ENCODE results near the gene ABHD16A.
"Not testable (repeated sequence)": the region's sequence is repeated elsewhere in the genome, so short reads cannot be mapped to it uniquely, and the experiment has no call there.

ABHD16A gene

DNA sequence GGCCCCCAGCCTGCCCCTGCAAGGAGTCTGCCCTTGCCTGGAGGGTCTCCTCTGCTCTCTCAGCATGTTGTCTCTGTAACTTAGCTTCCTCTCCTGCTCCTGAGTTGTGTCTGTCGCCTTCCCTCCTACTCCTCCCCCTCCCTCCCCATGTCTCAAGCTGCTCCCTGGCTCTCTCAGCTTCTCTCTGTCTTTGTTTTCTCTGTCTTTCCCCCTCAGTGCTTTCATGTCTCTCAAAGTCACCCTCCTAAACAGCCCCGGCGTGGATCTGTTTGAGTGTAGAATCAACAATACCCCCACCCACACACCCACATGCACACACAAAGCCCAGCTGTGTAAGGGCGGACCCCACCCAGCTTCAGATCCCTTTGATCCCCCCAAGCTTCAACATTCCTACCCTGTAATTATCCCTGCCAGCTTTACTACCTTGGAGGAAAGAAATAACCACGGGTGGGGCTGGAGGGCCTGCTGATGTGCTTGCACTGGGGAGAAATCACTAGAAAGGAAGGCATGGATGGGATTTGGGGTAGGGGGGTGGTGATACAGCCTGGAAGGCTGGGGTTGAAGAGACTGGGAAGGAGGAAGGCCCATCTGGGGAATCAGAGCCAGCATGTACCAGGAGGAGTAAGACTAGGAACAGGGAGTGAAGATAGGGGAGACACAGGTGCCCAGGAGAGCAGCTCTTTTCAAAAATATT lies 11.0 kb upstream of the ABHD16A start:
- DNase-seq, result no peak

DNA sequence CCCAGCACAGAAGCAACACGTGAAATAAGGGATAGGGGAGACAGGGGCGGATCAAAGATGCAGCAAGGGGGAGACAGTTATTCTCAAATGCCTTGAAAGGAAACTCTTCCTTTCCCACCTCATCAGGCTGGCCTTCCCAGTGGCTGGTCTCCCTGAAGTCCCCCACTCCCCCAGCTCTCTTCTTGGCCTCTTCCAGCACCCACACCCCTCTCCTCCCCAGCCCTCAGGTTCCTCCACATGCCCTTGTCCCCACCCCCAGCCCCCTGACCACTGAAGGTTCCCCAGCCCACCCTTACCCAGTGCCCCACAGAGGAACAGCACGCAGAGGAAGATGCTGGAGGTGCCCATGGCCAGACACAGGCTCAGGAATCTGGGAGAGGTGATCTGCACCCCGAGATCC lies 10.3 kb upstream of the ABHD16A start:
- DNase-seq, result no peak

DNA sequence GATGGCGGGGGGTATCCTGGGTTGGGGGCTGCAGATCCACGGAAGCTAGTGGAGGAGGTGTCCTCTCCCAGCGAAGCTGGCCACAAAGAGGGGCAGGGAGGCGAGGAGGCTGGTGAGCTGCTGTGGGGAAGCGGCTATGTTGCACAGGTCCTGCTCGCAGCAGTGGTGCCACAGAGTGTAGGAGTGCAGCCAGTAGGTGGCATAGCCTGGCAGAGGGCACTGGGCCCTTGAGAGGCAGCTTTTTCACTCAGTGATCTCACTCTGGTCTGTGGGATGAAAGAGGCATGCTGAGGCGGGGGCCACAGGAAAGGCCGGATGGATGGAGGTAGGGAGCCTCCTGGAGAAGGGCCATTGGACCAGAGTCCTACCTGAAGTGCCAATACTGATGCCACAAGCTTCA lies 9.2 kb upstream of the ABHD16A start:
- no peak for DNase-seq

DNA sequence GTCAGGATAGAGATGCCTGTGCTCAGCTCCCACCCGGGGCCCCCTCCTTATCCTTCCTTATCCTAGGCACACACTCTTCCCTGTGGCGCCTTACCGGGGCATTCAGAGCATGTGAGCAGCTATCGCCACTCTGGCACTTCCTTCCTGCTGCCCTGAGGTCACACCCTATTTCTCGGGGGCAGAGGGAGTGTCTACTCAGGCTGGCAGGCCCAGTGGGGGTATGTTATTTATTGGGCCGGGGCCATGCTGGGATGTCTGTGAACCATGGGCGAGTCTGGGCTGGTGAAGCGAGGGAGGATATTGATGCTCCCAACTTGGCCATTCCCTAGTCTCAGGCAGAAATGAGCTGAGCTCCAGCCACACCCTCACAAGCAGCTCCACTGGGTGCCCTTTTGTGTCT lies 8.1 kb upstream of the ABHD16A start:
- no peak for DNase-seq

DNA sequence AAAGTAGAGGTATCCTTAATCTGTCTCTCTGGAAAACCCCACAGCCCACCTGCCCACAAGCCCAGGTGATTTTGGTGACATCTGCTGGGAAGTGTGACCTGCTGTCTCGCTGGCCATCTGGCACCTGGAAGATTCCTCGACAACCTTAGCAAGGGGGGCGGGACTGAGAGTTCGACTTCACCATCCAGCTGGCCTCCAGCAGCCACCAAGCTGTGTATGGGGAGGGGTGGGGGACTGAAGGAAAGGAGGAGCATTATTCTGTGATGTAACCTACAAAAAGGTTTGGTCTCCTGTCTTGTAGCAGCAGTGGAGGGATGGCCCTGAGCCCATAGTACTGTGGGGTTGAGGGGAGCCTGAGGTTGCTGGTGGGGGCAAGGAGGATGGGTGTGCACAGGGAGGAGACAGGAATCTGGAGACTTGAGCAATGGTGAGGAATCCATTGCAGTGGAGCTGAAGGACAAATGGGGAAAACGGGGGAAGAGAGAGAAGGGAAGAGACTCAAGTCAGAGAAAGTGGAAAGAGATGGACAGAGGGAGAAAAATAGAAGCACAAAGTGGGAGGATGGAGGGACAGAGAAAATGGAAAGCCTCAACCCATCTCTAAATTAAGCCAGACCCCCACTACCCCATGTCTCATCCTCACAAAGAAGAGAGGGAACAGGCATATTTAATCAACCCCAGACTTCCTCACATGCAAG lies 7.5 kb upstream of the ABHD16A start:
- no peak for DNase-seq

DNA sequence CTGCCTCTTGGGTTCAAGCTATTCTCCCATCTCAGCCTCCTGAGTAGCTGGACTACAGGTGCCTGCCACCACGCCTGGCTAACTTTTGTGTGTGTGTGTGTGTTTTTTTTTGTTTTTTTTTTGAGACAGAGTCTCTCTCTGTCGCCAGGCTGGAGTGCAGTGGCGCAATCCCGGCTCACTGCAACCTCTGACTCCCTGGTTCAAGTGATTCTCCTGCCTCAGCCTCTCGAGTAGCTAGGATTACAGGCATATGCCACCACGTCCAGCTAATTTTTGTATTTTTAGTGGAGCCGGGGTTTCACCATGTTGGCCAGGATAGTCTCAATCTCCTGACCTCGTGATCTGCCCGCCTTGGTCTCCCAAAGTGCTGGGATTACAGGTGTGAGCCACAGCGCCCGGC lies 6.0 kb upstream of the ABHD16A start:
- DNase-seq, result not testable (repeated sequence)

DNA sequence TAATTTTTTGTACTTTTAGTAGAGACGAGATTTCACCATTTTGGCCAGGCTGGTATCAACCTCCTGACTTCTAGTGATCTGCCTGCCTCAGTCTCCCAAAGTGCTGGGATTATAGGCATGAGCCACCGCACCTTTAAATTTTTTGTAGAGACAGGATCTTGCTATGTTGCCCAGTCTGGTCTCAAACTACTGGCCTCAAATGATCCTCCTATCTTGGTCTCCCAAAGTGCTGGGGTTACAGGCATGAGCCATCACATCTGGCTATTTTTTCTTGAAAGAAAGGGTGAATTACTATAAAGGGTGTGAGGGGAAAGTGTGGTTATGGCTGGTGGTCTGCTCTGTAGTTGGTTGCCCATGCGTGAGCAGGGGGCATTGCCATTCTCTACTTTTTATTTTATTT lies 5.1 kb upstream of the ABHD16A start:
- no peak for DNase-seq

DNA sequence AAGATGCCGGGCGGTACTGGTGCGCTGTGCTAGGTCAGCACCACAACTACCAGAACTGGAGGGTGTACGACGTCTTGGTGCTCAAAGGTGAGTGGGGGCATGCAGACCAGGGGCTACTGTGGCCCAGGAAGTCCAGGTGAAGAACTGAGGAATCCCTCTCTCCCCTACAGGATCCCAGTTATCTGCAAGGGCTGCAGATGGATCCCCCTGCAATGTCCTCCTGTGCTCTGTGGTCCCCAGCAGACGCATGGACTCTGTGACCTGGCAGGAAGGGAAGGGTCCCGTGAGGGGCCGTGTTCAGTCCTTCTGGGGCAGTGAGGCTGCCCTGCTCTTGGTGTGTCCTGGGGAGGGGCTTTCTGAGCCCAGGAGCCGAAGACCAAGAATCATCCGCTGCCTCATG lies 4.6 kb upstream of the ABHD16A start:
- no peak for DNase-seq

DNA sequence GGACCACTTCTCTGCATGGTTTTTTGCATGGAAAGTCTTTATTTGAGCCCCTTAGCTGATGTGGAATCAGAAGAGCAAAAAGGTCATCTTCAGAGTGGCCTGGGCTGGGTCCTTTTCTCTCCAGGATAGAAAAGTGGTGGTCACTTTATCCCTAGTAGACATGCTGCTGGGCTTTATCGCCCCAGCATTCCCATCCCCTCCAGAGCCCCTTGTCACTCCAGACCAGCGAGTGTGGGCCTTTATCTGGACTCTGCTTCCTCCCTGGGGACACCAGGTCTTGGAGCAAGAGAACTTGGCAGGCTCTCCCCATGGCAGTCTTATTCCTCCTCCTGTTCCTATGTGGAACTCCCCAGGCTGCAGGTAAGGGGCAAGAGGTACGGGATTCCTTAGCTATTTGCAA lies 3.5 kb upstream of the ABHD16A start, which contains the start of gene LY6G6F:
Gene LY6G6F (plus strand): TSS at position 268 of the 400 bp plus-strand sequence. CDS start 41 bp downstream, at position 309.
- no peak for DNase-seq

DNA sequence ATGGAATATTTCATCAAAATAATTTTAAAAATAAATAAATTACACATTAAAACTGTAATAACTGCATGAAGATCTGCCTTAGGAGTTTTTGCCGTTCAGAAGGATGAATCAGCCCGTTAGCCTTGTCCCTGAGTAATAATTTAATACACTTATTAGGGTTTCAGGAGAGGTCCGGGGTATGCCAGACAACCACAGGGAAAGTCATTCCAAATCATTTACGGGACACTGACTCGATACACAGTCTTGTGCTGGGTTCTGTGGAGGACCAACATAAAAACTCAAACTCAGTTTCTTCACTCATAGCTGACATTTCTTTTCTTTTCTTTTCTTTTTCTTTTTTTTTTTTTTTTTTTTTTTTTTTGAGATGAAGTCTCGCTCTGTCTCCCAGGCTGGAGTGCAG lies 2.8 kb upstream of the ABHD16A start:
- DNase-seq, result no peak

DNA sequence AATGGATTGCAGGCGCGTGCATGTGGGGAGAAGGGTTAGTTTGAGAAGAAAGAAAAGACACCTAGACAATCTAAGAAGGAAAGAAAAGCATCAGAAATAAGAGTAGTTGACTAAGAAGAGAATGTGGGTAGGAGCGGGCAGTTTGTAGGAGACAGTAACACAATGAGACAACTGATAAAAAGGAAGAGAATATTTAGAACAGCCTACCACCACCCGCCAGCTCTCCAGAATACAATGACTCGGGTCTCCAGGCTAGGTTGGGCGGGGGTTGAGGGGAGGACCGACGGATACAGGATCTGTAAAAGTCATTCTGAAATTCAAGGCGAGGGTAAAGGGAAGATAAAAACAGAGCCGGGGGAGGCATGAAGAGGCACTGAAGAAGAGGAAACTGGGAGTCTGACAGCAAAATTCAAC lies 712 bp downstream of the ABHD16A start:
- DNase-seq, result no peak

DNA sequence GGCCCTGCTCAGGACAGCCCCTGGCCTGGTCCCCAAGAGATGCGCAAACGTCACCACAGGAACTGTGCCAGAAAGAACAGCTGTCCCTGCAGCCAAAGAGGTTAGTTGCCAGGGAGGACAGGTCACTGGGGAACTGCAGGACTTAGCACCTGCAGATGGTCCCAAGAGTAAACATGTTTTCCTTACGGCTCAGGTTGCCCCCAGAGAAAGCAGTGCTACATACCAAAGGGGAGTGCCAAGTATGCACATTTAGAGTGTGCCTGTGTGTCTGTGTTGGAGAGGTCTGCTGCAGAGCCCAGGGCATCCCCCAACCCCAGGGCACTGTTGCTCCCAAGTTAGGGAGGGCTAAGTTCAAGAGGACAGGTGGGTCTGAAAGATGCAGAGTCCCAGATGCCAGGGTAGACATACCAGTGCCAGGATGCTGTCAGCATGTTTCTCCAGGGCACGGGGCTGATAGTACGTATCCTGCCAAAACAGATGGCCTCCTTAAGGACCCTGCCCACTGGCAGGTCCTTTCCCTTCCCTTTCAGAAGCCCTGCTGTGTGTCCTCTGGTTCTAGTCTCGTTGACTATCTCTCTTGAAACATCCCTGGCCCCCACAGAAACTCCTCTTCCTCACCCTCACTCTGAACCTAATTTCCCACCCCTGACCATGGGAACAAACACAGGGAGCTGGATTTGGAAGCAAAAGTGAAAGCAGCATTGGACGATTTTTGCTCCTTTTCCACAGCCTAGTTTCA lies 1.3 kb downstream of the ABHD16A start:
- DNase-seq, result no peak

DNA sequence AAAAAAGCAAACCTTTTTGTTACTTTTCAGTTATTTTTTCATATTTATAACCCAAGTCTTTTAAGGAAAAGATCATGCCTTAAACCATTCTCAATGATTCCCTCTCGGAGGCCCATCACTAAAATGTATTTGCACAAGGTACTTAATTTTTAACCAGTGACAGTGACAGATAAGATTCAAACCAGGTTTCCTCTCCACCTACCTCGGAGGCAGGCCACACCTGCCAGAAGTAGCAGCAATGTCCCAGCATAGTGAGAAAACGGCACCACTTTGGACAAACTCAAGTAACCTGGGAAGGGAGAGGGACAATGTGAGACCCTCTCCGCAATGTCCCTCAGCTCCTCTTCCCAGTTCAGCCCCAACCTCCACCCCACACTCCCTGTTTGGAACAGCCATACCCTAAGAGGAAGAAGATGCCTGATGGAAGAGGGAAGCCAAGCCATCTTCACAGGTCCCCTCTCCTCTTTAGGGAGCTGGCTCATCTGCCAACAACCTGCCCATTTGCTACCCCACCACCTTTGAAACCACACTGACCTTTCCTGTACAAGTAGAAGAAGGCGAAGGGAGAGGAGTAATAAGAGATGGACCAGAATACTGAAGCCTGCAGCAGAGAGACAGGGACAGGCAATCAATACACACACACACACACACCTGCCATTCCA lies 2.3 kb downstream of the ABHD16A start:
- no peak for DNase-seq

DNA sequence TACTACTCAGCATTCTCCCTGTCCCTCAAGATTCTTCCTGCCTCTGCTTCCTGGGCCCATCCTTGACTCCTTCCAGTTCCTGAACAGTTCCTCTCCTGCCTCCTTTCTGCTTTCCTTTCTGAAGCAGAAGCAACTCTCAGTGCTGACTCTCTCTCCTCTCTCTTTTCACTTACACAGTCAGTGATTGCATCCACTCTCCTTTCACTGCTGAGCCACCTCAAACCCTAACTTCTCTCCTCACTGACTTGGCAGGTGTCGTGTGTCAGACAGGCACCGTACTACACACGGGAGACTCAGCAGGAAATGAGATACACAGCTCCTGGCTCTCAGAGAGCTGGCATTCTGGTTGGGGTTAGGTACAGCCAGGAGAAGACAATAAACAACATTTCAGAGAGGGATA lies 5.6 kb downstream of the ABHD16A start:
- DNase-seq, result no peak

DNA sequence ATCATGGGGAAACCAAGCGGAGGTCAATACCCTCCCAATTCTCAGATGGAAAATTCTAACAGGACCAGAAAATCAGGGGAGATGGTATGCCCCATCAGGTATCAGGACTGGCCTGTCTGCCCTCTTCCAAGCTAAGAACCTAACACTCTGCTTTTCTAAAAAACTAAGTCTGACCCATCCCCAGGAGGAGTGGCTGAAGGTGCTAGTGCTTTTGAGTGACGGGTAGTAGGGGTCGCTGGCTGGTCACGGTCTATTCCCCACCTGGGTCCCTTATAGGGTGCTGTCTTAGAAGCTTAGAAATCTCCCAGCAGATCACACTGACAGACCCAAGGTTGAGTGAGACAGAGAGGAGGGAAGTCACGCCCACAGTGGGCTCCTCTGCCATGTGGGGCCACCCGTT lies 9.6 kb downstream of the ABHD16A start:
- no peak for DNase-seq

DNA sequence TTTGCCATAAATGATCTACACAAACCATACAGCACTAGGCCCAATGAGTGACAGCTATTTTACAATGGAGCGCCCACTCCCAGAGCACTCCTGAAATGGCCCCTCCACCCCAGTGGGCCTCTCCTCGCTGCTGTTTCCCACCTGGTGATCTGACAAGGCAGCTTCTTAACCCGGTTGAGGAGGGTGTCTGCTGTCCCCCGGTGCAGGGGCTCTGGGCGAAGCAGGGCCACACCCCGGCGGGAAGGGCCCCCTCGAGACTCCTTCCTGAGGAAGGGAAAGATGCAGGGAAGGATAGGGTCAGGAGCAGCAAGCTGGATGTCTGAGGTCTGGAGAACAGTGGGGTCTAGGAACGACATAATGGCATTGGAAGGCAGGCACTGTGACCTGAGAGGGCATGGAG lies 10.2 kb downstream of the ABHD16A start:
- DNase-seq, result no peak

DNA sequence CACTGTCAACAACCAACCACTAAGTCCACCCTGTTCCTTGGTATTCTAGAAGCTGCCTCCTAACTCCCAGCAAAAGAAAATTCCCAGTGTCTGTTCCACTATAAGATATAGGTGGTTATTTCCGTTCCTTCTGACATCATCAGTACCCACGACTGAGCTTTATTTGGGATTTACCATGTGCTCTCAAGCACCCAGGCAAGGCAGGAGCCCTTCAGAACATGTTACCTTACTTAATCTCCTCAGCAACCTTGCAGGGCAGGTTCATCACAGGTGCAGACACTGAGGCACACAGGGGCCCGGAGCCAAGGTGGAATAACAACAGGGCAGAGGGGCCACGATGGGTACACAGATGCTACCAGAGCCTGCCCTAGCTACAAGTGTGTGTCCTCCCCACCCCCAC lies 10.8 kb downstream of the ABHD16A start:
- DNase-seq, result no peak

DNA sequence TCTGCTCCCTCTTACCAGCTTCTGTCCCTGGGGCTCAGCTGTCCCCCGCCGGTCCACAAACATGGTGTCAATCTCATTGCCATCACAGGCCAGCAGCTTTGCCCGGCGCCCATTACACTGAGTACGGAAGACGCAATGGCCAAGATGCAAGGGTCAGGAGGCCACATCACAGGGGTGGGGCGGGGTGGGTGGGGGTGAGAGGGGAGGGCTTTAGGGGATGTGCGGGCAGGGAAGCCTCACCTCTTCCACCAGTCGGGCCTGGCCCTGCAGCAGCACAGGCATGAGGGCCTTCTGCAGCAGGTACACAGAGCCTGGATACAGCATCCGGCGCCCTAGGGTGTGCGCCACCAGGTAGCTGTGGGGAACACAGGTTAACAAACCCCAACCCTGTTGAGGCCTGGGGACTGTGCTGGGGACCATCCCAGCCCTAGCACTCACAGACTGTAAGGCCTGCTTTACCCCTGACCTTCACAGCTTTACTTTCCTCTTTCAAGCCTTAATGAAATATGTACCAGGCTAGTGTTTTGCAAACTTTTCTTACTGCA lies 11.5 kb downstream of the ABHD16A start:
- no peak for DNase-seq

DNA sequence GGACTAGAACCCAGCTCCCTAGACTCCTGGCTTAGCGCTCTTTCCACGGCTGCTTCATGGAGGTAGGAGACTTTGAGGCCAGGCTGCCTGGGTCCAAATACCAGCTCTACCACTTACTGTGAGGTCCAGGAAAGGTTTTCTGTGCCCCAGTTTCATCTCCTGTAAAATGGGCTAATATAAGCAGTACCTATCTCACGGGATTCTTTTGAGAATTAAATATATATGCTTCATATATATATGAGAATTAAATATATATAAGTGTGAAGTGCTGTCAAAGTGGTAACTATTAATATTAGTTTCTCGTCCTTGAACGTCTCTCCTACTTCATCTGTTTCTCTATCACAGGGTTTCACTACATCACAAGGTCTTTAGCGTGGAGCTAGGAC lies 12.1 kb downstream of the ABHD16A start:
- no peak for DNase-seq

DNA sequence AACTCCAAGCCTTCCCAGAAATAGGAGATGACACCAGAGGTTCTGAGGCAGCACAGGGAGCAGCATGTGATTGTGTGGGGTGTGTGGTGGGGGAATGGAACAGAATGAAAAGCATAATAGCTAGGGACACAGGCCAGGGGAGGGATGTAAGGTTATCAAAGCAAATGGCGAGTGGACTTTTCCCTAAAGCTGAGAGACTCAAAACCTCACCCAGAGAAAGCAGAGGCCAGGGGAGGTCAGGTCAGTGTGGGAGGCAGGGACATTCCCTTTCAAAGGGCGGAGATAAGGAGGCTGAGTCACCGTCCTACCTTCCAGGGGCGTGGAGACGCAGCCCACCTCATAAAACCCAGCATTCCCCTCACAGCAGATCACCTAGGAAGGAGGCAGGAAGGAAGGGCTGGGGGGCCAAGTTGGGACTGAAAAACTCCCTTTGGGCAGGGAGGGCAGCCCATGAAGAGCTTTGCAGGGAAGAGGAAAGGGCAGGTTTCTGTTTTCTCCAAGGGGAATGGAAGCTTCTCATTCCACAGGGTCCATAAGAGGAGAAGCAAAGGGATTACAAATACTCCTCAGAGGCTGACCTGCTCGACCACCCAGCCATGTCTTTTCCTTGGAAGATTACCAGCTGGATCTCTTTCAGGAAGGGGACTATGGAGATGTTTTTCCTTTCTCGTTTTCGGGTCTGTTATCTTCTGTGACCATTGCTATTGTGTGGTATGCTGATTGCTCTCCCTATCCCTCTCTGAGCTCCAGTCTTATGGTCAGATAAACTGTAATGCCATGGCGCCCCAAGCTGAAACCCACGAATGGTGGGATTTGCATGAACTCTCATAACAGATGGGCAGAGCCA lies 12.7 kb downstream of the ABHD16A start:
- no peak for DNase-seq

DNA sequence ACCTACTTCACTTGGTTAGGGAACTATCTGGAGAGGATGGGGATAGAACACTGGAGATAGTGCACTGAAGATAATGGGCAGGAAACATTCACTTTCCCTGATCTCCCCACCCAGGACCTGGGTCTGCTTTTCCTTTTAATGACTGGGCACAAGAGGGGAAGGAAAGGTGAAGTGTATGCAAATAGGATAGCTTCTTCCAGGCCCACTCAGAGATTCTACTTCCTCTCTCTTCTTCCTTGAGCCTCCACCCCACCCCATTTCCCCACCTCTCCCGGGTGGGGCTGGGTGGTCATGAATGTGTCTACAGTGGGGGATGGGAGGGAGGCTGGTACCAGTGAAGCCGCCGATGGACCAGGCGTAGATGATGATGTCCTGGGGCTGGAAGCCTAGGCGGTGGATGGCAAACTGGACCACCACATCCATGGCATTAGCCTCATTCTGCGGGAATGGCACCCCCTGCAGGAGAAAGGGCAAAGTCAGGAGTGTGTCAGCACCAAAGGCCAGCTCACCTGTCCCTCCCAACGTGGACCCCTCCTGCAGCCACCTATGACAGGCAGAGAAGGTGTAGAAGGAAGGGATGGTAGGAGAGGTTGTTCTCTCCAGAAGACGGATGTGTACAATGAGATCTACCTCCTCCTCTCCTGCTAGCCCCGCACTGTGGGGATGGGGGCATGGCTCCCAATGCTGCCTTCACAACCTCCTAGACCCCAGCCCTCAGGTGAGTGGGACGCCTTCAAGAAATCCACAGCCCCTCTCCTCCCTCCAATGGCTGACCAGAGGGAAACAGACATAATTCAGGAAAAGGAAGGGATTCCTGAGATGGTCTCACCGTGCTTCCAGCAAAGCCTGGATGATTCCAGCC lies 13.6 kb downstream of the ABHD16A start:
- DNase-seq, result no peak
